GM21447 (cell line): ENCODE measurements around the gene HOXD9.

Experiments used
- ATAC-seq: cut with Tn5 transposase; IDR thresholded peaks from one replicate; pipeline ENCODE4 v1.9.1; 2021; ENCODE audit not compliant: unreplicated experiment

HOXD9 gene

GRCh38 chr2:176164611-176165369 lies 42.3 kb downstream of the HOXD9 start:
- ATAC-seq, result no peak

GRCh38 chr2:176165370-176166050 lies 43.0 kb downstream of the HOXD9 start:
- ATAC-seq, result no peak

- ATAC-seq, result no peak
Measured at GRCh38 chr2:176166272-176166671, 43.8 kb downstream of the HOXD9 start.

- ATAC-seq, result no peak
Measured at GRCh38 chr2:176167398-176167797, 44.9 kb downstream of the HOXD9 start.

- ATAC-seq, result no peak
Measured at GRCh38 chr2:176169181-176169580, 46.7 kb downstream of the HOXD9 start.

GRCh38 chr2:176169711-176170110 lies 47.2 kb downstream of the HOXD9 start:
- ATAC-seq, result no peak

GRCh38 chr2:176170602-176171305 lies 48.2 kb downstream of the HOXD9 start:
- no peak for ATAC-seq

GRCh38 chr2:176171351-176172006 lies 49.0 kb downstream of the HOXD9 start:
- no peak for ATAC-seq

GRCh38 chr2:176172007-176172894 lies 49.7 kb downstream of the HOXD9 start:
- no peak for ATAC-seq

GRCh38 chr2:176172895-176173566 lies 50.5 kb downstream of the HOXD9 start:
- ATAC-seq, result no peak

GRCh38 chr2:176173567-176174381 lies 51.3 kb downstream of the HOXD9 start:
- no peak for ATAC-seq

- no peak for ATAC-seq
Measured at GRCh38 chr2:176174382-176174823, 51.9 kb downstream of the HOXD9 start.
